Breast epithelium (tissue), 4 donors: ENCODE measurements around the gene SEC61A2. TPM values are rescaled to one million over a fixed set of nuclear protein-coding genes. Genes with fewer than 3 reads are reported as not detected.

Experiments used
- DNase-seq, 2 donors: peaks; one replicate each; pipeline ENCODE4 v3.0.0-alpha.2; 2019; ENCODE audit warnings: low spot score in 2 of 2
- H3K27ac ChIP-seq, 2 donors: fragments of 200-600 bp; sonication (generic) in 1 of 2; one replicate each; pipeline ENCODE4 v1.5.1; 2016 to 2019; ENCODE audit warnings: mild to moderate bottlenecking in 1 of 2
- H3K27me3 ChIP-seq, 2 donors: fragments of 200-600 bp; sonication (generic) in 1 of 2; one replicate each; pipeline versions ENCODE4 v1.5.1 to v1.6.0; 2017 to 2019; ENCODE audit warnings: control low read depth in 1 of 2, mild to moderate bottlenecking in 1 of 2
- H3K36me3 ChIP-seq: fragments of 200-600 bp; one replicate; pipeline ENCODE4 v1.5.1; 2019
- H3K4me1 ChIP-seq, 2 donors: fragments of 200-600 bp; sonication (generic); one replicate each; pipeline ENCODE4 v1.5.1; 2016 to 2019; ENCODE audit warnings: control low read depth in 1 of 2
- H3K4me3 ChIP-seq, 3 donors: fragments of 200-600 bp; sonication (generic); 1 replicate in 2 of 3; 2 replicates in 1 of 3; pipeline ENCODE4 v1.5.1; 2016 to 2019; ENCODE audit warnings: mild to moderate bottlenecking in 3 of 3, moderate library complexity in 2 of 3
- H3K9me3 ChIP-seq, 2 donors: fragments of 200-600 bp; sonication (generic) in 1 of 2; one replicate each; pipeline ENCODE4 v1.5.1; 2016 to 2019; ENCODE audit warnings: control low read depth in 1 of 2
- CTCF ChIP-seq, 3 donors: fragments of 450-650 bp; IDR thresholded peaks; one replicate each; pipeline ENCODE4 v1.5.1; 2016 to 2017; ENCODE audit warnings: antibody characterized with exemption in 3 of 3, mild to moderate bottlenecking in 3 of 3, moderate library complexity in 3 of 3
- POLR2A ChIP-seq: fragments of 450-650 bp; IDR thresholded peaks from one replicate; pipeline ENCODE4 v1.6.1; 2016; ENCODE audit warnings: antibody characterized with exemption, mild to moderate bottlenecking, moderate library complexity
- intact Hi-C: fragments of 100-400 bp; cut with DNase I; formaldehyde crosslinking; loops from one replicate; pipeline ENCODE4 v1.15.1; 2023; ENCODE audit warnings: low total_unique reads
- total RNA-seq, 3 donors: library from RNA; depleted of rRNA; stranded (reverse); fragments of >200 nt; gene quantifications; one replicate each; pipeline ENCODE4 v1.1.0, GENCODE V29; 2016

SEC61A2 gene
- total RNA-seq, 3 donors from 2014 or later: 6.2 to 15.7 (median 10.2) TPM

GRCh38 chr10:12214763-12215218, 85.3 kb downstream of the SEC61A2 start:
- no peak for DNase-seq
- H3K36me3 ChIP-seq: peaks cover 10% of the 10 kb centered on the region
- no peaks in the 10 kb centered on the region for H3K27me3 ChIP-seq
- peak overlapping the region in 1 of 2 donors; percentile 19 for H3K27ac ChIP-seq
- TF ChIP-seq CTCF (IDR thresholded peaks at IDR 0.05) (peak; percentile 27 to 44 (median 44)), POLR2A (no peak)
- intact Hi-C loops: no loop called here
- no peaks in the 10 kb centered on the region for H3K9me3 ChIP-seq
- H3K4me1 ChIP-seq: no peaks in the 10 kb centered on the region
- H3K4me3 ChIP-seq: peak overlapping the region in 1 of 3 donors; percentile 2

Other genes starting within 250 kb of the SEC61A2 start
- gene UPF2, start 86.9 kb upstream of the SEC61A2 start, total RNA-seq: 10 to 100 TPM; 22.4 to 32.9 (median 29.2) TPM
- 10 to 100 TPM; 22.3 to 35.7 (median 31.9) TPM for gene DHTKD1, start 60.7 kb upstream of the SEC61A2 start, total RNA-seq
- gene NUDT5, start 66.2 kb downstream of the SEC61A2 start, total RNA-seq: 10 to 100 TPM; 44.3 to 54.4 (median 49.3) TPM
- 10 to 100 TPM; 61.6 to 87.5 (median 86.7) TPM for gene CDC123, start 66.5 kb downstream of the SEC61A2 start, total RNA-seq
- gene CAMK1D, start 219.9 kb downstream of the SEC61A2 start, total RNA-seq: 10 to 100 TPM in 1 of 3 donors, 1 to 10 TPM in 2; 4.4 to 17.3 (median 5.2) TPM